ENCODE data around the gene LANCL2.
"Not testable (repeated sequence)": the region's sequence is repeated elsewhere in the genome, so short reads cannot be mapped to it uniquely, and the experiment has no call there.

Gene LANCL2

GRCh38 chr7:55363386-55364170 lies 1.6 kb upstream of the LANCL2 start:
- DNase-seq, result no peak

- DNase-seq, result peak; percentile 84
Measured at GRCh38 chr7:55365675-55366460, 731 bp downstream of the LANCL2 start.

DNA sequence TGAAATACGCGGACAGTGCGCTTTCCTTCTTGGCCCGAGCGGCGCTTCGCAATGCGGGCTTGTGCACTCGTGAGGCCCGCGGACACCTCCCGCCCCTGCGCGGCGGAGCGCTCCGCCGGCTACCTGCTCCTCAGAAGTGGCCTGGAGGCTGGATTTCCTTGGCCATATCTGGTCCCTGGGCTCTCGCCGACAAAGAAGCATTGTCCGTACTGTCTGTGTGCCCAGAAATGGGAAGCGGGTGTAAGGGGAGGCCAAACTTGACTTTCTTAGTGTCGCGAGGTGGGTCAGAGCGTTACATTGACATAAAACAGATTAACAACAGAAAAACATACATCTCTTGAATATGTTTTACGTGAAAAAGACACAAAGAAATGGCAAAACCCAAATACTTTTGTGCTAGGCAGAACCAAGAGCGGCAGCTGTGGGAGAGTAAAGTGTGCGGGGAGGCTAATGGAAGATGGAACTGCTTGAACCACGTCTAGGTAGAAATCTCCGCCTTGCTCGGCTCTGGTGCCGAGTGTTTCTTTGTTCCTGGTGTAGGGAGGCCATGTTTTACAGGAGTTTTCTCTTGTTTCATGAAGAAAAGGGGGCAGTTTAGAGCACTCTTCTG lies 1.4 kb downstream of the LANCL2 start:
- DNase-seq, result no peak

- no peak for DNase-seq
Measured at GRCh38 chr7:55367283-55367840, 2.2 kb downstream of the LANCL2 start.

- no peak for DNase-seq
Measured at GRCh38 chr7:55369427-55370400, 4.6 kb downstream of the LANCL2 start.

- DNase-seq, result no peak
Measured at GRCh38 chr7:55374213-55374612, 9.1 kb downstream of the LANCL2 start.

DNA sequence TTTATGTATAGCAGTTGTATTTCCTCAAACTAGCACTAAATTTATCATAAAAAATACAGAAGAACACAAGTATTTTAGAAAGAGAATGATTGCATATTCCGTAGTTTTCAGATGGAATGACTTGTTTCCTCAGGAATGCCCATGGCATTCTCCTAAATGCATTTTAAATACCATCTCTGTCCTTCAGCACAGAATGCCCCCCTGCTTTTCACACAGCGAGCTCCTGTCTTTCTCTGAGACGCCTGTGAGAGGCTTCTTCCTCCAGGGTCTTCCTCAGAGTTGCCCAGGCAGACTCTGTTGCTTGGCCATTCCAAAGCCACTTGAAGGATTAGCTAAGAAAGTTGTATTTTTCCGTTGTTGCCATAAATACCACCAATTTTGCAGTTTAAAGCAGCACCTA lies 10.1 kb downstream of the LANCL2 start:
- no peak for DNase-seq

DNA sequence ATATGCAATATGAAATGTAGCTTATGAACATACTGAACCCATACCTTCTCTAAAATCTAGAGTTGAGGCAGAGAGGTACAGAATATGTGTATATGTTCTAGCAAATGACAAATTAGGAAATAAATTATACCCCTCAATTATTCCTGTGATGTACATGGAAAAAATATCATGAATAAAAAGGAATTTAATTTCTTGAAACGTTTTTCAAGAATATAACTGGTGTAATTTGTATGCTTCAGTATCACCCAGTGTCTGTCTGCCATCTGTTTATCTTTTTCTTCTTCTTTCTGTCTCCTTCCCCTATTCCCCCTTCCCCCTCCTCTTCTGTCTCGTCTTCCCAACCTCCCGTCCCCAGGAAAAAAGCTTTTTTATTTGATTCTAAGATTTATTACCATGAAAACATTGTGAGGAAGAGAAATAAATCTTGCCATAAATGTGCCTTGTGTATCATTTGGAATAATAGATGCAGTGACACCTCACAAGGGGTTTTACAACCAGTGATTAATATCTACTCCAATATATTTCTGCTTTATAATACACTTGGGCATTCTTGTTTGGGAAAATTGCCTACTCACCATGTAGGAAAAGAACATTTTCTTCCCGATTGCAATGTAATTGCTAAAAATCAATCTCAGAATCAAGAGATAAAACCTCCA lies 12.2 kb downstream of the LANCL2 start:
- DNase-seq, result no peak

DNA sequence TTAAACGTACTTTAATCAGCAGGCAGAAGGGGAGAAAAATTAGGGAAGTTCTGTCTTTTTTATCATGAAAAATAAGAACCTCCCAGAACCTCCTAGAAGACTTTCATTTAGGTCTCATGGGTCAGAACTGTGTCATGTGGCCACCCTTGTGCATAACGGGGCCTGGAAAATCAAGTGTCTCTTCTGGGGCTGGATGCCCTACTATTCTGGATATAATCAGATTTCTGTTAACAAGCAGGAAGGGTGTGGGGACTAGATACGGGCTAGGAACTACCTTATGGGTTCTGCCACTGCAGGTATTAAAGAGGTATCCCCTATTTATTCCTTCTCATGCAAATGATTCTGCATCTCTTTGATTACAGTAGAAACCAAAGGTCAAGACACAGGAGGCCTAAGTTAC lies 14.1 kb downstream of the LANCL2 start:
- no peak for DNase-seq

DNA sequence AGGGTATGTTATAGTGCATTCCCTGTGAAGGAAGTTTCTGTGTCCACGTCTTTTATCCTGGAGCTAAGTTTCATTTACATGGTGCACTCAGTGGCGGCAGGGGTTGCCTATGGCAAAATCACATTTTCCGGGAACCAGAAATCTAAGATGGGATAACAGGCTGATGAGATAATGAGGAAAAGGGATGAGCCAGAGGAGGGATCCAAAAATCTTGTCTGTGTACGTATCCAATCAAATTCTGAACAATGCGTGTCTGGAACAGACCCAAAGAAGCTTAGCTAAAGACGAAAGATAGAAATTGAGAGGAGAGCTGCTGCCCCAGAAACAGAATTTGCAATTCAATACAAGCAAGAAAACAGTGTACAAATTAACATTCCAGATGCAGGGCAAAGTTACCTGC lies 16.1 kb downstream of the LANCL2 start:
- no peak for DNase-seq

DNA sequence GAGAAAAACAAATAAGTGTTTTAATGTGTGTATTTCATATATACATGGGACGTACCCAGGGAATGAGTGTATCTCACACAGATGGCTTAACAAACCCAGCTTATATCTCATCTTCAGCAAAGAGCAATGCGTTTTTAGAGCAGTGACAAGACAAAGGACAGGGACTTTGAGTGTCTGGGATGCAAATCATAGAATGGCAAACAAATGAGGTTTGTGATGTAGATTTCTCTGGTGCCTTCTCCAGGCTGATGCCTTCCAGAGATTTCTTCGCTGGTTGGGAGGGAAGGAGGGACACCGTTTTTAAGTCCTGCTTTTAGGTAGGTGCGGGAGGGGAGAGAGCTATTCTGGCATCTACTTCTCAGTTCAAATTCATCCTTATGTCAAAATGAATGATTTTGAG lies 16.6 kb downstream of the LANCL2 start:
- no peak for DNase-seq

DNA sequence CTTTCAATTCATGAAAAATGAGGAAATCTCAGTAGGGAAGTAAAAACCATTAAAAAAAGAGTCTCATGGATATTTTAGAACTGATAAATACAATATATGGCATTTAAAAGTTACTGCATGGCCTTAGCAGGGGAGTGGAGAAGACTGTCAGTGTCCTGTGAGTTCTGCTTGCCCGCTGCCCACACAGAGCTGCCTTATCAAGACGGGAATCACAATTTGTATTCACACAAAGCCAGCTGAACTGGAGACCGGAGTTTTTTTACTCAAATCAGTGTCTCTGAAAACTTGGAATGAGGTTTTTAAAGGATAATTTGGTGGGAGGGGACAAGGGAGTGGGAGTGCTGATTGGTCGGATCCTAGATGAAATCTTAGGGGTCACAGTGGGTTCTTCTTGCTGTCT lies 17.1 kb downstream of the LANCL2 start:
- no peak for DNase-seq

GRCh38 chr7:55386541-55386940 lies 21.4 kb downstream of the LANCL2 start:
- no peak for DNase-seq

DNA sequence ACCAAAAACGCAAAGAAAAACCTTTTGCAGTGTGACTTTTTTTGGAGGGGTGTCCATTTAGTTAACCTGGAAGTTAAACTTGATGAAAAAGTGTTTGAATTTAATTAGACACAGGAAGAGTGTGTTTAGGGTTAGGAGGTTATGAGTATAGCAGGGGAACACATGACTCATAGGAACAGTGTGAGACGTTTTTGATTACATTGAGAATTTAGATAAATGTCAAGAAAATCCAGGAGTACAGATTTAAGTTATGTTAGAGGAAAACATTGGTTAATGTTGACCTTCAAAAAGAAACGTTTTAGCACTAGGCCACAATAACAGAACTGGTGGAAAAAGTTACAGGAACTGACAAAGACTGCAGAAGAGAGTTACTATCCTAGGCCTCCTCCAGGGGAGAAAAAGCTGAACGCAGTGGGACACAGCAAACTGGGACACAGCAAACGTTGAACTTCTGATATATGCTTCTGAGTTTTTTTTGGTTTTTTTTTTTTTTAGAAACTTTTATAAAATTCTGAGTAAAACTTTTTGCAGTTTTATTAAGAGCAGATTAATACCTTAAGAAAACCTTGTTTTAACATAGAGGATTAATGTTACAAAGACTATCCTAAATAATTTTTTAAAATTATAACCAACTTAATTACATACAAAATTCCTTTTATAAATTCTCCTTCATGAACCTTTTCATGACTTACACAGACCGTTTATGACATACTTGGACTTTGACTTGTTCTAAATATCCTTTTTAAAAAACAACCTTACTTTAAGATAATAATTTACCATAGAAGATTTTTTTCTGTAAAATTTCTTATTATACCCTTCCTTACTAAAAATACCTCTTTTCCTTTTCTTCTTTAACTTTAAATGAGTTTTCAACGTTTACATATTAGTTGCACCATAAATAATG lies 22.2 kb downstream of the LANCL2 start:
- DNase-seq, result no peak

DNA sequence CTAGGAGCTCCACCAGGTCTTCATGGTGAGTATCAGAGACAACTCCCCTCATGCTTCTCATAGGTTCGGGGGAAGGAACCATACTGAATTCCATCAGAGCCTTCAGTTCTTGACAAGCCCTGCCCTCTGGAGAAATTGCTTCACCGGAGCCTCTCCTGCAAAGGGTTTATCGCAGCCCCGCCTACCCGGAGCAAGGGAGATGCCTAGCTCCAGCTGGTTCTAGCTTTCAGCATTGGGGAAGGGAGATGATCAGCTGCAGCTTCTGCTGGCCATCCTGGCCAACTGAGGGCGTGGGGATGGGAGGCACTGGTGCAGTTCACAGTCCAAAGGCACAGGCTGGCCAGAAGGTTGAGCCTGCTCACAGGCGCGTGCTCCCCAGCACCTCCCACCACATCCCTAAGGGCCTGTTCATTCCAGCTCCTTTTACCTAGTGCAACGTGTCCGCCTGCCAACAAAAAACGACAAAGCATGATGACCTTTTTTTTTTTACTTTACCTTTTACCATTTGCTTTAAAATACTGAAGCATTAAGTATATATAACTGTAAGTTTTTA lies 31.2 kb downstream of the LANCL2 start:
- no peak for DNase-seq

DNA sequence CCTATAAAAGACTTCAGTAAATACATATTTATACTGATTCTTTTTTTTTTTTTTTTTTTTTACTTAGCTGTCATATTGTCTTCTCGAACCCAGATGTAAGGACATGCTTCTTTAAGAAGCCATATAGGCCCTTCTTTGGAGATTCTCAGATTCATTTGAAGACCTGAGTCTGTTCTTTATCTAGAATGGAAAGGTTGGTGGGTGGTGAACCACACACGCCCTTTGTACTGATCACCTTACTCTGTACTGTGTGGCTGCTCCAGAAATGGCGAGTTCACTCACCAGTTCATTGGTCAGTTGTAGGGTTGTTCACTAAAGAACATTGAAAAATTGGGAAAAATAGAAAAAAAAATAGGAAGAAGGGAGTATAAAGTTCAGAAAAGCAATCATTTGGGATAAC lies 32.5 kb downstream of the LANCL2 start:
- no peak for DNase-seq

DNA sequence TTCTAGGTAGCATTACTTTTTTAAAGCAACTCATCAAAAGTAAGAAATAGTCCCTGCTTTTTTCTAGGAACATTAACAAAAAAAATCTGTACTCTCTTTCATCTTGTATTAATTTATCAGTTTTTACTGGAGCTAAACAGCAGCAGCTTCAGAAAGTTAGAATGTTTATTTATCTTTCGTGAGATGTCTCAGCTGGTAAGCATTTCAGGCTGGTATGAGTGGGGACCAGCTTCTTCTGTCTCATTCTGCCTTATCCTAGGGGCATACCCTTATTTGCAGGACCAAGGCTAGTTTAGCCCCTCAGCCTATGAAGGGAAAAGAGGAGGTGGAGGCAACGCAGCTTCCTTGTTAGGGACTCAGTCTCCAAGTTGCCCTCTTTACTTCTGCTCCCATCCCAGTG lies 35.1 kb downstream of the LANCL2 start:
- no peak for DNase-seq

- DNase-seq, result not testable (repeated sequence)
Measured at GRCh38 chr7:55402506-55402905, 37.4 kb downstream of the LANCL2 start.

- DNase-seq, result no peak
Measured at GRCh38 chr7:55405856-55406541, 40.9 kb downstream of the LANCL2 start.

Data from DMS153 (cell line).